ENCODE results near the gene FCHO2. TPM values are rescaled to one million over a fixed set of nuclear protein-coding genes. Genes with fewer than 3 reads are reported as not detected.
"Not testable (repeated sequence)": the region's sequence is repeated elsewhere in the genome, so short reads cannot be mapped to it uniquely, and the experiment has no call there.

FCHO2 gene, protein sequence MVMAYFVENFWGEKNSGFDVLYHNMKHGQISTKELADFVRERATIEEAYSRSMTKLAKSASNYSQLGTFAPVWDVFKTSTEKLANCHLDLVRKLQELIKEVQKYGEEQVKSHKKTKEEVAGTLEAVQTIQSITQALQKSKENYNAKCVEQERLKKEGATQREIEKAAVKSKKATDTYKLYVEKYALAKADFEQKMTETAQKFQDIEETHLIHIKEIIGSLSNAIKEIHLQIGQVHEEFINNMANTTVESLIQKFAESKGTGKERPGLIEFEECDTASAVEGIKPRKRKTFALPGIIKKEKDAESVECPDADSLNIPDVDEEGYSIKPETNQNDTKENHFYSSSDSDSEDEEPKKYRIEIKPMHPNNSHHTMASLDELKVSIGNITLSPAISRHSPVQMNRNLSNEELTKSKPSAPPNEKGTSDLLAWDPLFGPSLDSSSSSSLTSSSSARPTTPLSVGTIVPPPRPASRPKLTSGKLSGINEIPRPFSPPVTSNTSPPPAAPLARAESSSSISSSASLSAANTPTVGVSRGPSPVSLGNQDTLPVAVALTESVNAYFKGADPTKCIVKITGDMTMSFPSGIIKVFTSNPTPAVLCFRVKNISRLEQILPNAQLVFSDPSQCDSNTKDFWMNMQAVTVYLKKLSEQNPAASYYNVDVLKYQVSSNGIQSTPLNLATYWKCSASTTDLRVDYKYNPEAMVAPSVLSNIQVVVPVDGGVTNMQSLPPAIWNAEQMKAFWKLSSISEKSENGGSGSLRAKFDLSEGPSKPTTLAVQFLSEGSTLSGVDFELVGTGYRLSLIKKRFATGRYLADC
- polyA plus RNA-seq (ENCODE audit: low read depth in 6 of 6) = 1 to 10 TPM in 5 of 6 donors, not detected in 1; 2.2 to 3.7 (median 3.1) TPM

DNA sequence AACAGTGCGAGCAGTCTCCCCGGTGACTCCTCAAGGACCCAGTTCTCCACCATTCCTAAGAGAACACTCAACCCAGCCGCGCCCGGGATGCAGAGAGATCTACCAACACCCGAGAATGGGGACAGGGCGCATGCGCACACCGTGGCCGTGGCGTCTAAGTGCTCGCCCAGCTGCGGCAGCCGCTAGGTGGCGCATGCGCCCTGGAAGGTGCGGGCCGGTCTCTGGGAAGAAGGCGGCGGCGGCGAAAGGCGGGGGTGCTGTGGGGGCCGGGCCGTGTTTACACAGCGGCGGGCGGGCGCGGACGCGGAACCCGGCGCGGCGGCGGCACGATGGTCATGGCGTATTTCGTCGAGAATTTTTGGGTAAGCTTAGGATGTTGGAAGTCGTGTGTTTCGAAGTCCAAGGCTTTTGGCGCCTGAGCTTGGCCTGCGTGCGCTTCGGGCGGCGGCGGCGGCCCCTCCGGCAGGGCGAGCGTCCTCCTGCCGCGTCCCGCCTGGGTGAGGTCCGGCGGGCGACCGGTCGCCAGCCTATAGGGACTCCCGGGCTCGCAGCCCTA is at the start of gene FCHO2:
Gene FCHO2 (plus strand): TSS at position 274 of the 556 bp plus-strand sequence. CDS start 56 bp downstream, at position 330.
- no peaks in the 10 kb centered on the region for H3K36me3 Mint-ChIP-seq
- H3K4me3 Mint-ChIP-seq = peak within 1 kb of the TSS; percentile 90 to 98 (median 97)
- H3K9me3 Mint-ChIP-seq = peaks cover 0 to 2% (median 0%) of the 10 kb centered on the region in 7 donors
- H3K4me1 Mint-ChIP-seq = peaks cover 20 to 21% (median 20%) of the 10 kb centered on the region in 3 donors
- H3K27ac Mint-ChIP-seq = peak within 1 kb of the TSS in 5 of 6 donors; percentile 87 to 97 (median 96)
- H3K27me3 Mint-ChIP-seq = peaks cover 9 to 31% (median 24%) of the 10 kb centered on the region in 3 donors
- ATAC-seq (ENCODE audit: low read depth in 2 of 2) (peak; percentile 95 to 96), DNase-seq (peak; percentile 93)

DNA sequence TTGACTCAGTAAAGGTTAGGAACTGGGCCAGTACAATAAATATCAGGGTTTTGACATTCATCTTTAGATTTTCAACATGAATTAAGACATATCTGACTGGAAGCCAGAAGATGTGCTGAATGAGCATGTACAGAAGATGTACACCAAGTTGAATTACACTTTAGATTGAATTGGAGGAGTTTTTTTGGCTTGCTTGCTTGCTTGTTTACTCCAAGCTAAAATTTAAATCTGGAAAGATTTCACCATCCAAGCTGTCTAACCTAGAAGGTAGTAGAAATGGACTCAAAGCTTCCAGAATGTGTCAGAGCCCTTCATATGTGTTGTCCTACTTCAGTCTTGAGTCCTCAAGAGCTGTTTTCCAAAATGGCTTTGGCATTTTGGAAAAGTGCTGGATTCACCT is 49.0 kb upstream of the FCHO2 start:
- ATAC-seq (ENCODE audit: low read depth in 2 of 2) (no peak), DNase-seq (no peak)
- Mint-ChIP-seq H3K36me3 (peaks cover 22 to 31% of the 10 kb centered on the region in 2 donors), H3K27me3 (no peaks in the 10 kb centered on the region), H3K9me3 (no peaks in the 10 kb centered on the region), H3K4me1 (no peaks in the 10 kb centered on the region), H3K4me3 (no peak overlapping the region), H3K27ac (peak overlapping the region in 1 of 6 donors; percentile 39)

DNA sequence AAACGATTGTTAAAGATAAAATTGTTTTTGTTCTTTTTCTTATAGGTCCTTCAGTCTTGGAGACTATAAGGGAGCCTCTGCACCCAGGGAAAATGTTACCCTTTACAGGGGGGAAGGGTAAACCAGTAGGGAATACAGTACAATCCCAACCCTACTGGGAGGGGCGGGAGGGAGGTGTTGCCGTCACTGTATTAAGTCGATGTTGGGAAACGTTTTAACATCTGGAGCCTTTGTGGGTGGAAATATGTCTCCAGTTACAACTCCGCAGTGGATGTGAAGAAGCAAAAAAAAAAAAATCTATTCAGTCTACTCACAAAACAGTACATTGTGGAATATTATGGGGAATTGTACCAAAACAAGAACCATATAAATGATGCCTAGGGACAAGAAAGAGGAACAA is 47.2 kb upstream of the FCHO2 start:
- Mint-ChIP-seq H3K4me3 (no peak overlapping the region), H3K4me1 (no peaks in the 10 kb centered on the region), H3K27me3 (no peaks in the 10 kb centered on the region), H3K9me3 (no peaks in the 10 kb centered on the region), H3K27ac (peak overlapping the region in 1 of 6 donors; percentile 66), H3K36me3 (peaks cover 17 to 31% of the 10 kb centered on the region in 2 donors)
- ATAC-seq (ENCODE audit: low read depth in 2 of 2) = no peak
- no peak for DNase-seq

DNA sequence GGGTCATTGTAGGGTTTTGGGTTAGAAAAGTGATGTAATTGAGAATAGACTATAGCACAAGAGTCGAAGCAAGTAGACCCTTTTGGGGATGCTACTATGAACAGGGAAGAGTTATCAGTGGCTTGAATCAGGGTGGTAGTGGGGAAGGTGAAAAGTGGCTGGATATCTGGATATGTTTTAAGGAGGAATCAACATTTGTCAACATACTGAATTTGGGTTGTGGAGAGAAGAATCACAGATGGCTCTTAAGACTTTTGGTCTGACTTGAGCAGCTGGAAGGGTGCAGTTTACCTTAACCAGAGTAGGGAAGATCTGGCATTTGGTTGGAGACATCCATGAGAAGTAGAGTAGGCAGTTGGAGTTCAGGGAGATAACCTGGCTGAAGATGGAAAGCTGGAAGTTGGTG is 38.5 kb upstream of the FCHO2 start:
- Mint-ChIP-seq H3K9me3 (no peaks in the 10 kb centered on the region), H3K36me3 (no peaks in the 10 kb centered on the region), H3K4me3 (no peak overlapping the region), H3K27ac (peak overlapping the region in 1 of 6 donors; percentile 37), H3K4me1 (no peaks in the 10 kb centered on the region), H3K27me3 (no peaks in the 10 kb centered on the region)
- DNase-seq = no peak
- no peak for ATAC-seq (ENCODE audit: low read depth in 2 of 2)

DNA sequence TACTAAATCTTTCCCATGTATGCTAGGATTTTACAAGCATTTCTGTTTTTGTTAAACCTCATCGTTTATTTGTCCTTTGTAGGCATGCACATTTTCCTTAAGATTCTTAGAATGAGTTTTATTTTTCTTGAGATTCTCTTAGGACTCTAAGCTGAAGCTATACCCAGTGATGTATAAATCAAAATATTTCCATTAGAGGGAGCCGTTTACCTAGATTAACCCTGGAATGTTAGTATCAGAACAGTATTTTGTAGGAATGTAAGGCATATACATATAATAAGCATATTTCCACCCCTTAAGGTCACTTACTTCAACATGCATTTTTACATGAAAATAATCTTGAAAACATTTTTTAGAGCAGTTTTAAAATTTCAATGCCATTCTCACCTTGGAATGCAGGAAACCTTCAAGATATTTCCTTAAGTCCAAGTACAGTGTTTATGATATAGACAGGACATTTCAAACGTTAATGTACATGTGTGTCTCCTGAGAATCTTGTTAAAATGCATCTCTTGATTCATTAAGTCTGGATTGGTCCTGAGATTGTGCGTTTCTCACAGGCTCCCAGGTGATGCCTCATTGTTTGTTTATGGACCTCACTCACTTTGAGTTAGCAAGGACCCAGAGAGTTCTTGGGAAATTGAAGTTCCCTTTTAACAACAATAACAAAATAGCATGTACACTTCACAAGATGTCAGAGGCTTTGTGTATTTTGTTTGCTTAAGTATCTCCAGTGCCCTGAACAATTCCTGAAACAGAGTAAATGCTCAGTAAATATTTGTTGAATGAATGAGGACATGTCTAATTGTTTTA is 34.9 kb upstream of the FCHO2 start:
- H3K36me3 Mint-ChIP-seq = no peaks in the 10 kb centered on the region
- DNase-seq = no peak
- ATAC-seq (ENCODE audit: low read depth in 2 of 2) = no peak
- H3K4me1 Mint-ChIP-seq = no peaks in the 10 kb centered on the region
- H3K27me3 Mint-ChIP-seq = no peaks in the 10 kb centered on the region
- no peak overlapping the region for H3K4me3 Mint-ChIP-seq
- peak overlapping the region in 1 of 6 donors; percentile 8 for H3K27ac Mint-ChIP-seq
- peaks cover 0 to under 1% (median 0%) of the 10 kb centered on the region in 7 donors for H3K9me3 Mint-ChIP-seq

DNA sequence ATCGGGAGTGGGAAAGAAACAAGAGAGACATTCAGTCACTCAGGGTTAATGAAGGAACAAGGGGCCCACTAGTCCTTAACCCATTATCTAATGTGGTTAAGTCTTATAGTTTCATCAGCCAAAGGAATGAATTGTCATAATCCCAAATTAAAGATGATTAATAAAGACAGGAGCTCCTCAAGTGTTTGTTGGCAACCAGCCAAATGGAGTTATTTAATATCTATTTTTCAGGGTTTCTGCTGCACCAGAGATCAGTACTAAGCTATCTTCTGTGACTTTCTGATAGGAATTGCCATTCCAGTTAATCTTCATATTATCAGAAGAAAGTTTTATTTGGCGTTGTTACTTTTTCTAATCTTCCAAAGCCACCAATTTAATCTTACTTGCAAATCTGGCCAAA is 34.0 kb upstream of the FCHO2 start:
- ATAC-seq (ENCODE audit: low read depth in 2 of 2) = no peak
- Mint-ChIP-seq H3K27me3 (peaks cover under 1 to 2% (median 1%) of the 10 kb centered on the region in 3 donors), H3K9me3 (peaks cover 0 to 6% (median 5%) of the 10 kb centered on the region in 7 donors), H3K4me1 (no peaks in the 10 kb centered on the region), H3K27ac (no peak overlapping the region), H3K36me3 (peaks cover 0 to 1% of the 10 kb centered on the region in 2 donors), H3K4me3 (no peak overlapping the region)
- no peak for DNase-seq

DNA sequence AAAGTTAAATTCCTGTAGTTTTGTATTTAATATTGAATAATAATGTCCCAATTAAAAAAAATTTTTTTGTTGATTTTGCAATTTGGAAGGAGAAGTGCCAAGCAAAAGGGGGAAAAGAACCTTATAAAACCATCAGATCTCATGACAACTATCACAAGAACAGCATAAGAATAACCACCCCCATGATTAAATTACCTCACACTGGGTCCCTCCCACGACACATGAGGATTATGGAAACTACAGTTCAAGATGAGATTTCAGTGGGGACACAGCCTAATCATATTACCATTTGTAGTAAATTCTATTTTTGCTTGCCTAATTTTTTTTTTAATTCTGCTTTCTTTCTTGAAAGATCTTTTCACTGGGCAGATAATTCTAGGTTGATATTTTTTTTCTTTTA is 33.4 kb upstream of the FCHO2 start:
- no peak overlapping the region for H3K27ac Mint-ChIP-seq
- ATAC-seq (ENCODE audit: low read depth in 2 of 2) (no peak), DNase-seq (no peak)
- no peaks in the 10 kb centered on the region for H3K4me1 Mint-ChIP-seq
- H3K4me3 Mint-ChIP-seq = no peak overlapping the region
- peaks cover 0 to 7% of the 10 kb centered on the region in 2 donors for H3K36me3 Mint-ChIP-seq
- peaks cover 4 to 7% (median 6%) of the 10 kb centered on the region in 3 donors for H3K27me3 Mint-ChIP-seq
- peaks cover 0 to 6% (median 5%) of the 10 kb centered on the region in 7 donors for H3K9me3 Mint-ChIP-seq

DNA sequence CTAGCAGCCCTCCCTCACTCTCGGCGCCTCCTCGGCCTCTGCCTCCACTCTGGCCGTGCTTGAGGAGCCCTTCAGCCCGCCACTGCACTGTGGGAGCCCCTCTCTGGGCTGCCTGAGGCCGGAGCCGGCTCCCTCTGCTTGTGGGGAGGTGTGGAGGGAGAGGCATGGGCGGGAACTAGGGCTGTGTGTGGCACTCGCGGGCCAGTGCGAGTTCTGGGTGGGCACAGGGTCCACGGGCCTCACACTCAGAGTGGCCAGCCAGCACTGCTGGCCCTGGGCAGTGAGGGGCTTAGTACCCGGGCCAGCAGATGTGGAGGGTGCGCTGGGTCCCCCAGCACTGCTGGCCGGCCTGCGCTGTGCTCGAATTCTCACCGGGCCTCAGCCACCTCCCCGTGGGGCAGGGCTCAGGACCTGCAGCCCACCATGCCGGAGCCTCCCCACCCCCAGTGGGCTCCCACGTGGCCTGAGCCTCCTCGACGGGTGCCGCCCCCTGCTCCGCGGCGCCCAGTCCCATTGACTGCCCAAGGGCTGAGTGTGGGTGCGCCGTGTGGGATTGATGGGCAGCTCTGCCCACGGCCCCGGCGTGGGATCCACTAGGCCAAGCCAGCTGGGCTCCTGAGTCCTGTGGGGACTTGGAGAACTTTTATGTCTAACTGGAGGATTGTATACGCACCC is 30.4 kb upstream of the FCHO2 start:
- peaks cover 9 to 26% (median 21%) of the 10 kb centered on the region in 3 donors for H3K27me3 Mint-ChIP-seq
- DNase-seq = no peak
- no peaks in the 10 kb centered on the region for H3K4me1 Mint-ChIP-seq
- H3K9me3 Mint-ChIP-seq = peaks cover 0 to 7% (median 5%) of the 10 kb centered on the region in 7 donors
- H3K27ac Mint-ChIP-seq = no peak overlapping the region
- no peak overlapping the region for H3K4me3 Mint-ChIP-seq
- ATAC-seq (ENCODE audit: low read depth in 2 of 2) = no peak
- H3K36me3 Mint-ChIP-seq = peaks cover 0 to 7% of the 10 kb centered on the region in 2 donors

DNA sequence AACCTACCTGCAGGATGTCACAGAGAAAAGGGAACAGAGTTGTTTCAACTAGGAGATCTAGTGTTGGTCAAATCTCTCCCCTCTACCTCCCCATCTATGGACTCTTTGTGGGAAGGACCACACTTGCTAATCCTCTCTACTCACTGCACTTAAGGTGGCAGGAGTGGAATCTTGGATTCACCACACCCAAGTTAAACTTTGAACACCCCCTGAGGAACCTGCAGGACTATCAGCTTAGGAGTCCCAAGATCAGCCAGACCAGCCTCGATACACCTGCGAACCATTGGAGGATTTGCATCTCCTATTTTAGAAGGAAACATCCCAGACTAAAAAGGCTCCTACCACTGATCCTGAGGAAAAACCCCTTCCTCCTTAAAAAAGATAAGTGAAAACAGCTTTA is 23.2 kb upstream of the FCHO2 start:
- not testable (repeated sequence) for H3K4me1 Mint-ChIP-seq

DNA sequence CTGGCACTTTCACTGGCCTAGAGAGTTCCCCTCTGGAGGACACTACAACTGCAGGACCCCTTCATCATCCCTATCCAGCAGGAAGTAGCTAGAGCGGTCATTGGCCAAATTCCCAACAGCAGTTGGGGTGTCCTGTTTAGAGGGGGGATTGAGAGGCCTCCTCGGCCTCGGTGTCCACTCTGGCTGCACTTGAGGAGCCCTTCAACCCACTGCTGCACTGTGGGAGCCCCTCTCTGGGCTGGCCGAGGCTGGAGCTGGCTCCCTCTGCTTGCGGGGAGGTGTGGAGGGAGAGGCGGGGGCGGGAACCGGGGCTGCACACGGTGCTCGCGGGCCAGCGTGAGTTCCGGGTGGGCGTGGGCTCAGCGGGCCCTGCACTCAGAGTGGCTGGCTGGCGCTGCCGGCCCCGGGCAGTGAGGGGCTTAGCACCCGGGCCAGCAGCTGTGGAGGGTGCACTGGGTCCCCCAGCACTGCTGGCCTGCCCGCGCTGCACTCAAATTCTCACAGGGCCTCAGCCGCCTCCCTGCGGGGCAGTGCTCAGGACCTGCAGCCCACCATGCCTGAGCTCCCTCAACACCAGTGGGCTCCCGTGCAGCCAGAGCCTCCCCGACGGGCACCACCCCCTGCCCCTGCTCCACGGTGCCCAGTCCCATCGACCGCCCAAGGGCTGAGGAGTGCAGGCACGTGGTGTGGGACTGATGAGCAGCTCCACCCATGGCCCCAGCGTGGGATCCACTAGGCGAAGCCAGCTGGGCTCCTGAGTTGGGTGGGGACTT is 20.7 kb upstream of the FCHO2 start:
- not testable (repeated sequence) for H3K36me3 Mint-ChIP-seq; H3K4me1 Mint-ChIP-seq; ATAC-seq (ENCODE audit: low read depth in 2 of 2); H3K9me3 Mint-ChIP-seq; DNase-seq; H3K27ac Mint-ChIP-seq; H3K4me3 Mint-ChIP-seq
- peaks cover 32 to 54% (median 48%) of the 10 kb centered on the region in 3 donors for H3K27me3 Mint-ChIP-seq

More for the DNA sequence above, 23.2 kb upstream of the FCHO2 start:
- not testable (repeated sequence) for ATAC-seq (ENCODE audit: low read depth in 2 of 2); H3K27ac Mint-ChIP-seq; H3K36me3 Mint-ChIP-seq; H3K9me3 Mint-ChIP-seq; H3K4me3 Mint-ChIP-seq; DNase-seq
- peaks cover 32 to 48% (median 44%) of the 10 kb centered on the region in 3 donors for H3K27me3 Mint-ChIP-seq

DNA sequence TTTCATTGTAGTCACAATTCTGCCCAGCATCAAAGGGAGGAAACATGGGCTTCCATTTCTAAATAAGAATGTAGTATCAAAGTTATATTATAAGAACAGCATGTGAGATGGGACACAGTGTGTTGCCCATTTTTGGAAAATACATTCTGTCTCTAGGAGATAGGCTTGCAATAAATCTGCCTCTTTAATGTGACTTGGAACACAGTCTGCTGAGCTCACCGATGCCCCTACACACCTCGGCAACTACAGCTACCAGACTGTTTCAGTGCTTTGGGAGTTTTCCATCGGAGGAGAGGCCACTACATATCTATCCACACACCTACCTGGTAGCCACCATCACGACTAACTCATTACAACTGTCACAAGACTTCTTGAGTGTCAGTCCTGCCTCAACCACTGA is 18.9 kb upstream of the FCHO2 start:
- no peak for ATAC-seq (ENCODE audit: low read depth in 2 of 2)
- Mint-ChIP-seq H3K9me3 (no peaks in the 10 kb centered on the region), H3K36me3 (no peaks in the 10 kb centered on the region), H3K4me1 (no peaks in the 10 kb centered on the region), H3K27ac (no peak overlapping the region), H3K4me3 (no peak overlapping the region), H3K27me3 (peaks cover 29 to 54% (median 52%) of the 10 kb centered on the region in 3 donors)
- no peak for DNase-seq
